ENCODE results near the gene RNF213.

DNA sequence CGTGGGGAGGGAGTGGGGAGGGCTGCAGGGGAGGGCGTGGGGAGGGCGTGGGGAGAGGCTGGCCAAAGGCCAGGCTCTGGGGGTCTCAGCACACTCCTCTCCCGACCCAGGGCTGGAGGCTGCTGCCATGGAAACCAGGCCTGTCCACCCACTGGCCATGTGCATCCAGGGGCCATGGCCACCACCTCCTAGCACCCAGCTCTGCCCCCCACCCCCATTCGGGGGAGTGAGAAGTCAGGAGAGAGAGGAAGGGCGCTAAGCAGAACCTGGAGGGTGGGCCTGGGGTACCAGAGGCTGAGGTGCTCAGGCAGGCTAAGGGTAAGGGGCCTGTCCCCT is 184.0 kb downstream of the RNF213 start:
- TF ChIP-seq CTCF (IDR thresholded peaks at IDR 0.05 in 8 of 11, conservative IDR thresholded peaks at IDR 0.05 in 3 of 11), result no peak
- TF ChIP-seq POLR2AphosphoS5 (IDR thresholded peaks at IDR 0.05), result no peak
- TF ChIP-seq POLR2A (IDR thresholded peaks at IDR 0.05), result no peak
